ENCODE results near the gene STARD3.

STARD3 gene

GRCh38 chr17:39617100-39617445 is 19.9 kb upstream of the STARD3 start:
- Histone ChIP-seq H3K4me3 (ENCODE audit: low read depth in 1 of 2, low read length in 2 of 2) (peak overlapping the region in 1 of 2 donors; percentile 51), H3K9me3 (ENCODE audit: control insufficient read depth in 1 of 2, low read length in 2 of 2) (no peaks in the 10 kb centered on the region), H3K36me3 (ENCODE audit: control insufficient read depth in 1 of 2, insufficient read depth in 2 of 2, low read length in 2 of 2) (no peaks in the 10 kb centered on the region), H3K27ac (ENCODE audit: low read length) (no peak overlapping the region), H3K4me1 (ENCODE audit: control insufficient read depth in 1 of 2, insufficient read depth in 2 of 2, low read length in 2 of 2) (peaks cover under 1 to 11% of the 10 kb centered on the region in 2 donors), H3K27me3 (ENCODE audit: low read depth, low read length) (peaks cover 3% of the 10 kb centered on the region)

GRCh38 chr17:39617446-39618245 is 19.3 kb upstream of the STARD3 start:
- H3K27ac ChIP-seq (ENCODE audit: low read length): no peak overlapping the region
- no peaks in the 10 kb centered on the region for H3K27me3 ChIP-seq (ENCODE audit: low read depth, low read length)

GRCh38 chr17:39618246-39618913 is 18.6 kb upstream of the STARD3 start:
- no peaks in the 10 kb centered on the region for H3K27me3 ChIP-seq (ENCODE audit: low read depth, low read length)
- H3K36me3 ChIP-seq (ENCODE audit: control insufficient read depth in 1 of 2, insufficient read depth in 2 of 2, low read length in 2 of 2): no peaks in the 10 kb centered on the region
- peak overlapping the region; percentile 59 to 67 for H3K4me3 ChIP-seq (ENCODE audit: low read depth in 1 of 2, low read length in 2 of 2)
- H3K27ac ChIP-seq (ENCODE audit: low read length): no peak overlapping the region
- no peaks in the 10 kb centered on the region for H3K9me3 ChIP-seq (ENCODE audit: control insufficient read depth in 1 of 2, low read length in 2 of 2)
- peaks cover 5 to 11% of the 10 kb centered on the region in 2 donors for H3K4me1 ChIP-seq (ENCODE audit: control insufficient read depth in 1 of 2, insufficient read depth in 2 of 2, low read length in 2 of 2)

More at GRCh38 chr17:39617446-39618245, 19.3 kb upstream of the STARD3 start:
- H3K4me1 ChIP-seq (ENCODE audit: control insufficient read depth in 1 of 2, insufficient read depth in 2 of 2, low read length in 2 of 2): peaks cover 5 to 11% of the 10 kb centered on the region in 2 donors
- H3K9me3 ChIP-seq (ENCODE audit: control insufficient read depth in 1 of 2, low read length in 2 of 2): no peaks in the 10 kb centered on the region
- H3K4me3 ChIP-seq (ENCODE audit: low read depth in 1 of 2, low read length in 2 of 2): peak overlapping the region in 1 of 2 donors; percentile 67
- no peaks in the 10 kb centered on the region for H3K36me3 ChIP-seq (ENCODE audit: control insufficient read depth in 1 of 2, insufficient read depth in 2 of 2, low read length in 2 of 2)

GRCh38 chr17:39618956-39619785 is 17.8 kb upstream of the STARD3 start:
- peaks cover 5 to 11% of the 10 kb centered on the region in 2 donors for H3K4me1 ChIP-seq (ENCODE audit: control insufficient read depth in 1 of 2, insufficient read depth in 2 of 2, low read length in 2 of 2)
- no peaks in the 10 kb centered on the region for H3K36me3 ChIP-seq (ENCODE audit: control insufficient read depth in 1 of 2, insufficient read depth in 2 of 2, low read length in 2 of 2)
- H3K27me3 ChIP-seq (ENCODE audit: low read depth, low read length): no peaks in the 10 kb centered on the region
- no peaks in the 10 kb centered on the region for H3K9me3 ChIP-seq (ENCODE audit: control insufficient read depth in 1 of 2, low read length in 2 of 2)
- H3K27ac ChIP-seq (ENCODE audit: low read length): no peak overlapping the region
- peak overlapping the region in 1 of 2 donors; percentile 67 for H3K4me3 ChIP-seq (ENCODE audit: low read depth in 1 of 2, low read length in 2 of 2)

- Histone ChIP-seq H3K4me3 (ENCODE audit: low read depth in 1 of 2, low read length in 2 of 2) (no peak overlapping the region), H3K27me3 (ENCODE audit: low read depth, low read length) (peaks cover under 1% of the 10 kb centered on the region), H3K27ac (ENCODE audit: low read length) (no peak overlapping the region), H3K9me3 (ENCODE audit: control insufficient read depth in 1 of 2, low read length in 2 of 2) (no peaks in the 10 kb centered on the region), H3K36me3 (ENCODE audit: control insufficient read depth in 1 of 2, insufficient read depth in 2 of 2, low read length in 2 of 2) (no peaks in the 10 kb centered on the region), H3K4me1 (ENCODE audit: control insufficient read depth in 1 of 2, insufficient read depth in 2 of 2, low read length in 2 of 2) (peaks cover 5 to 11% of the 10 kb centered on the region in 2 donors)
Observed at GRCh38 chr17:39619786-39620101, 17.2 kb upstream of the STARD3 start.

- no peaks in the 10 kb centered on the region for H3K36me3 ChIP-seq (ENCODE audit: control insufficient read depth in 1 of 2, insufficient read depth in 2 of 2, low read length in 2 of 2)
- peaks cover 19% of the 10 kb centered on the region for H3K27me3 ChIP-seq (ENCODE audit: low read depth, low read length)
- H3K27ac ChIP-seq (ENCODE audit: low read length): no peak overlapping the region
- H3K9me3 ChIP-seq (ENCODE audit: control insufficient read depth in 1 of 2, low read length in 2 of 2): no peaks in the 10 kb centered on the region
- peaks cover 5 to 17% of the 10 kb centered on the region in 2 donors for H3K4me1 ChIP-seq (ENCODE audit: control insufficient read depth in 1 of 2, insufficient read depth in 2 of 2, low read length in 2 of 2)
- peak overlapping the region in 1 of 2 donors; percentile 37 for H3K4me3 ChIP-seq (ENCODE audit: low read depth in 1 of 2, low read length in 2 of 2)
Observed at GRCh38 chr17:39621523-39622379, 15.2 kb upstream of the STARD3 start.

- H3K4me1 ChIP-seq (ENCODE audit: control insufficient read depth in 1 of 2, insufficient read depth in 2 of 2, low read length in 2 of 2): peaks cover 5 to 21% of the 10 kb centered on the region in 2 donors
- no peak overlapping the region for H3K27ac ChIP-seq (ENCODE audit: low read length)
- peaks cover 22% of the 10 kb centered on the region for H3K27me3 ChIP-seq (ENCODE audit: low read depth, low read length)
- H3K4me3 ChIP-seq (ENCODE audit: low read depth in 1 of 2, low read length in 2 of 2): peak overlapping the region in 1 of 2 donors; percentile 37
- H3K36me3 ChIP-seq (ENCODE audit: control insufficient read depth in 1 of 2, insufficient read depth in 2 of 2, low read length in 2 of 2): no peaks in the 10 kb centered on the region
- H3K9me3 ChIP-seq (ENCODE audit: control insufficient read depth in 1 of 2, low read length in 2 of 2): no peaks in the 10 kb centered on the region
Observed at GRCh38 chr17:39622380-39623006, 14.5 kb upstream of the STARD3 start.

GRCh38 chr17:39623356-39623950 is 13.5 kb upstream of the STARD3 start:
- H3K27ac ChIP-seq (ENCODE audit: low read length): no peak overlapping the region
- no peaks in the 10 kb centered on the region for H3K36me3 ChIP-seq (ENCODE audit: control insufficient read depth in 1 of 2, insufficient read depth in 2 of 2, low read length in 2 of 2)
- peaks cover 27% of the 10 kb centered on the region for H3K27me3 ChIP-seq (ENCODE audit: low read depth, low read length)
- peaks cover 5 to 19% of the 10 kb centered on the region in 2 donors for H3K4me1 ChIP-seq (ENCODE audit: control insufficient read depth in 1 of 2, insufficient read depth in 2 of 2, low read length in 2 of 2)
- no peaks in the 10 kb centered on the region for H3K9me3 ChIP-seq (ENCODE audit: control insufficient read depth in 1 of 2, low read length in 2 of 2)
- no peak overlapping the region for H3K4me3 ChIP-seq (ENCODE audit: low read depth in 1 of 2, low read length in 2 of 2)

GRCh38 chr17:39624313-39624712 is 12.6 kb upstream of the STARD3 start:
- H3K27ac ChIP-seq (ENCODE audit: low read length): no peak overlapping the region
- peaks cover 5 to 14% of the 10 kb centered on the region in 2 donors for H3K4me1 ChIP-seq (ENCODE audit: control insufficient read depth in 1 of 2, insufficient read depth in 2 of 2, low read length in 2 of 2)
- no peaks in the 10 kb centered on the region for H3K9me3 ChIP-seq (ENCODE audit: control insufficient read depth in 1 of 2, low read length in 2 of 2)
- no peak overlapping the region for H3K4me3 ChIP-seq (ENCODE audit: low read depth in 1 of 2, low read length in 2 of 2)
- no peaks in the 10 kb centered on the region for H3K36me3 ChIP-seq (ENCODE audit: control insufficient read depth in 1 of 2, insufficient read depth in 2 of 2, low read length in 2 of 2)
- peaks cover 27% of the 10 kb centered on the region for H3K27me3 ChIP-seq (ENCODE audit: low read depth, low read length)

- Histone ChIP-seq H3K27ac (ENCODE audit: low read length) (no peak overlapping the region), H3K27me3 (ENCODE audit: low read depth, low read length) (peaks cover 27% of the 10 kb centered on the region), H3K9me3 (ENCODE audit: control insufficient read depth in 1 of 2, low read length in 2 of 2) (no peaks in the 10 kb centered on the region), H3K36me3 (ENCODE audit: control insufficient read depth in 1 of 2, insufficient read depth in 2 of 2, low read length in 2 of 2) (no peaks in the 10 kb centered on the region), H3K4me3 (ENCODE audit: low read depth in 1 of 2, low read length in 2 of 2) (no peak overlapping the region), H3K4me1 (ENCODE audit: control insufficient read depth in 1 of 2, insufficient read depth in 2 of 2, low read length in 2 of 2) (peaks cover 5 to 14% of the 10 kb centered on the region in 2 donors)
Observed at GRCh38 chr17:39625198-39625785, 11.7 kb upstream of the STARD3 start.

Measured in muscle layer of duodenum (tissue), 2 donors.